Stimulated activated CD4-positive, alpha-beta T cell treated with anti-CD3 and anti-CD28 coated beads, Interleukin-1b, Interleukin-23, amount 100 ng/mL, for 4 hours (primary cell): ENCODE data around the gene PBLD.
A peak's percentile ranks its signal among the peaks of the same experiment; 100 is the strongest.
"Not testable (repeated sequence)": the region's sequence is repeated elsewhere in the genome, so short reads cannot be mapped to it uniquely, and the experiment has no call there.

Experiments
- DNase-seq, 2 donors: peaks; one replicate each; pipeline ENCODE4 v3.0.0-alpha.2; 2020; ENCODE audit warnings: low read depth in 2 of 2

PBLD gene

DNA sequence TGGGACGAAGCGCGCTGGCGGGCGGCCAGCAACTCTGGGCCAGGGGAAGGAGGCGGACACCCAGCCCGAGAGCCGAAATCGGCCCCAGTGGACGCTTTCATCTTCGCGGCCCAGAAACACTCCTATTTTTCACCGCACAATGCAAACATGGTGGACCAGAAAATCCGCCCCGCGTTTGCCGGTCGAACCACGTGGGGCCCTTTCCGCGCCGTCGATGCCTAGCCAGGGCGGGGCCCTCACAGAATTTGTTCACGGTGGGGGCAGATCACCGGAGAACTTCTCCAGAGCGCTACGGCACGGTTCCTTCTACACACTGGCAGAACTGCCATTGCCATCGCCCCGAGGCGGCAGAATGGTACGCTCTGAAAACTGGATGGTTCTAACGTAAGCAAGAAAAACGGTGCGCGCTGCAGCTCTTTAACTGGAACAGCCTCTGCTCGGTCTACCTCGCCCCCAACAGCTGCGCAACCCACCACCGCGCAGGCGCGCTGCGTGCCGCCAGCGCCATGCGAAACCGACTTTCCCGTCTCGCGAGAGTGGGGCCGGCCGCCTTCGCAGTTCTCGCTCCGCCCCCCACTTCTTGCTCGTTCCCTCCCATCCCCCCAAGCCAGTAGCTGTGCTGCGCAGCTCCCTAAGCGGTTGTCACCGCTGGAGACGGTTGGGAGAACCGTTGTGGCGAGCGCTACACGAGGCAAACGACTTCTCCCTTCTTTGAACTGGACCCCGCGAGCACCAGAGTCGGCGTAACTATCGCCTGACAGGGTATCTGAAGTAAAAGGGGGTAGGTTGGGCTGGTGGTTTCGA is 1.1 kb downstream of the PBLD start, which contains the start of gene HNRNPH3:
TSS of gene HNRNPH3 (plus strand) at position 610 of the 804 bp plus-strand sequence. CDS start 5,158 bp downstream, outside the sequence.
- peak; percentile 96 to 99 for DNase-seq

DNA sequence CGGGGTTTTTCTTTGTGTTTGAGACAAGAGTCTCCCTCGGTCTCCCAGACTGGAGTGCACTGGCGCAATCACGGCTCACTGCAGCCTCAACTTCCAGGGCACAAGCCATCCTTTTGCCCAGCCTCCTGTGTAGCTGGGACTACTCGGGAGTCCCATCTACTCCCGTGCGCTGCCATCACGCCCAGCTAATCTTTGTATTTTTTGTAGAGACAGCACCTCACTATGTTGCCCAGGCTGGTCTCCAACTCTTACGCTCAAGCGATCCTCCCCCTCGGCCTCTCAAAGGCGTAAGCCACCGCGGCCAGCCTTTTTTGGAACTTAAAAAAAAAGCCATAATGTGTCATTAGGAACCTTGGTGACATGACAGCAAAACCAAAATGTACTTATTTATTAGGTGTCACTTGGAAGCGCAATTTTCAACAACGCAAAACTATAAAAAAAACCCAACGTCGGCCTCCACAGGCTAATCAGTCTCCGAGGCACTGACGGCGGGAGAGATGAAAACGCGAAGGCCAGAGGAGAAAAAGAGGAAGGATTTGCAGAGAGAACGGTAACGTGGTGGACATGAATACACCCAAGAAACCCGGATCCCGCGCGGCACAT is 1.8 kb downstream of the PBLD start:
- DNase-seq, result peak in 1 of 2 donors; percentile 5

DNA sequence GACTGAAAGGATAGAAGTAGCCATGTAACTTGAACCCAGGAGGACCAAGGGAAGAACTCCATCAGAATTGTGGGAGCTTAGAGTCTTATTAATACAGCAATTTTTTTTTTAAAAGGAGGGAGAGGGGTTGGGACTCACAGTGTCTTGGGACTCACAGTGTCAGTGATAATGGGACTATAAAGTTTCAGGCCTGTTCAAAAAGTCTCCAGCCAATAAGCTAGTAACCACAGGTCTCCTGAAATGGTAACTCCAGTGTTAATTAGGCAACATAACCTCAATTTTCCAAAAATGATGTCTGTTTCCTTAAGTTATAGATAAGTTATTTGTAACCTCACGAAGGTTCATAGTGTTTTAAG is 3.2 kb downstream of the PBLD start:
- DNase-seq, result no peak

DNA sequence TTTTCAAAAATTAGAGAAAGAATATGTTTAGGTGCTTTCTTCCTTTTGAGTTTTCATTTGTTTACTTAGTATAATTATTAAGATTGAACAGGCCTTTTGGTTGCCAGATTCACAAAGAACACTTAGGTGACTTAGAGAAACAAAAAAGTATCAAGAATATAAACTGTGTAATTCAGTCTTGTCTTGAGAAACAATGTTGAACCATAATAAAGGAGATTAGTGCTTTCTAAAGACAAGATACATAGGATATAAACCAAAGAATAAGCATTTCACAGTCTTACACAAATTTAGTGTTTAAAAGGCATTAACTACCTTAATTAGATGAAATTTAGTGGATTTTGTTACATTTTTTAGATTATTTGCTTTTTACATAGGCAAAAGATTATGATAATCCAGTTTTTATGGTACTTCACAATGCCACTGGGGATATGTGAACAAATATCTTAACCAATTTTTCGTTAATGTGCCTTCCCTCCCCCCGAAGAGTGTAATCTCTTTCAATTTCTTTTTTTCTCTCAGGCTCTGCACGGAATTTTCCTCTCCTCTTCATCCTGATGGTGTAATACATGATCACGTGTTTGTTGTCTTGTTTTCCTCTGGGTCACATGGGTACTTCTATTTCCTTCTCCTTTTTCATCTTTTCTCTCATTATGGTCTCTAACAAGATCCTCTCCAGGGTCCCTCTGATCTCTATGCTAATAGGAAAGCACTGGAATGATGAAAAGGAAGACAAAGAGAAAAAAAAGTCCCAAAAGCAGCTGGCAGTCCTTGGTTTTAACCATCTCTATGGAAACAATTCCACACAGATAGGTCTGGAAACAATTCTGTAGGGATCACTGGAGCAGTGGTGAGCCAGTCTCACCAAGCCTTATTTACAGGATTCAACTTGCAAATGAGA is 4.6 kb downstream of the PBLD start:
- DNase-seq, result no peak

DNA sequence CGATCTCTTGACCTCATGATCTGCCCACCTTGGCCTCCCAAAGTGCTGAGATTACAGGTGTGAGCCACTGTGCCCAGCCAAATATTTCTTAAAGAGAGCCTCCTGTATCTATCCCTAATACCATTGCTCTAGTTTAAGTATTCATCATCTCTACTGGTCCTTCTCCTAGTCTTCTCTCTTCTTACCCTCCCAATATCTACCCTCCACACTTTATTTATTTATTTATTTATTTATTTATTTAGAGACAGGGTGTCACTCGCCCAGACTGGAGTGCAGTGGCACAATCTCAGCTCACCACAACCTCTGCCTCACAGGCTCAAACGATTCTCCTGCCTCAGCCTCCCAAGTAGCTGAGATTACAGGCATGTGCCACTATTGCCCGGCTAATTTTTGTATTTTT is 8.3 kb downstream of the PBLD start:
- DNase-seq, result not testable (repeated sequence)

DNA sequence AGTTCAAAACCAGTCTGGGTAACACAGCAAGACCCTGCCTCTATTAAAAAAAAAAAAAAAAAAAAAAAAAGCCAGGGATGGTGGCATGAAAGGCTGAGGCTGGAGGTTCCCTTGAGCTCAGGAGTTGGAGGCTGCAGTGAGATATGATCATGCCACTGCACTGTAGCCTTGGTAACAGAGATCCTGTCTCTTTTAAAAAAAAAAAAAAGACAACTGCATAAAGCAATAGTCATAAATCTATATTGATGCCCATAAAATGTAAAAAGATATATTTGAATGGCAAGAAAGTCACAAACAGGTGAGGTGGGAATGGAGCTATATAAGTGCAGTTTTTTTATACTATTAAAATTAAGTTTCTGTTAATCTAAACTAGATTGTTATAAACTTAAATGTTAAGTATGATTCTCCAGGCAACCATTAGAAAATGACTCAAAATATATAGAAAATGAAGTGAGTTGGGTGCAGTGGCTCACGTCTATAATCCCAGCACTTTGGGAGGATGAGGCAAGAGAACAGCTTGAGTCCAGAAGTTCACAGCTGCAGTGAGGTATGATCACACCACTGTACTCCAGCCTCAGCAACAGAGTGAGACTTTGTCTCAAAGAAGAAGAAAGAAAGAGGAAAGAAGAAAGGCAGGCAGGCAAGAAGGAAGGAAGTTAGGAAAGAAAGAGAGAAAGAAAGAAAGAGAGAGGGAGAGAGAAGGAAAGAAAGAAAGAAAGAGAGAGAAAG is 14.2 kb downstream of the PBLD start:
- DNase-seq, result no peak

DNA sequence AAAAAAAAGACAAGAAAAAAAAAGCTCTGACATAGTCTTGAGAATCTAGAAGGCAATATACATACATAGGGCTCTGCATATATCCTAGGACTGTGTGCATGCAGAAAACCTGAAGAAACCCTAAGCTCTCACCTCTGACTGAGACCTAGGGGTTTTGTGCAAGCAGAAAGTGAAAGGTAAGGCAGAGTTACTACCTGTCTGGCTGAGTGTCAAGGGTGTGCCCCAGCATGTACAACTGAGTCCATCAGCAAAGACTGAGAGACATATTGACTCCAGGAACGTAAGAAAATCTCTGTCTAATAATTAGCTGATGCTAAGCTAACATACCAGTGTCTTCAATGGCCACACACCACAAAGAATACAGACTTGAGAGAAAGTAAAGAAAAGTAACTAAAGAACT is 17.1 kb downstream of the PBLD start:
- no peak for DNase-seq

DNA sequence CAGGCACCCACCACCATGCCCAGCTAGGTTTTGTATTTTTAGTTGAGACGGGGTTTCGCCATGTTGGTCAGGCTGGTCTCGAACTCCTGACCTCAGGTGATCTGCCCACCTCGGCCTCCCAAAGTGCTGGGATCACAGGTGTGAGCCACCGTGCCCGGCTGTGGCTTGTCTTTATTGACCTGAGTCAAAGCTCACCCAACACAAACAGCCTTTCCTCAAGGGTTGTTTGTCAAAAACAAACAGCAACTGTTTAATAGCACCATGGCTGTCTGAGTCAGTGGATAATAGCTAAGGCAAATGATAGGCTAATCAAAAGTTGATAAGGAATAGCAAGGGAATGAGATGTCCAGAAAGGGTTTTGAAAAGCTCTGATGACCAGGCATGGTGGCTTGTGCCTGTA is 17.8 kb downstream of the PBLD start:
- DNase-seq, result not testable (repeated sequence)

DNA sequence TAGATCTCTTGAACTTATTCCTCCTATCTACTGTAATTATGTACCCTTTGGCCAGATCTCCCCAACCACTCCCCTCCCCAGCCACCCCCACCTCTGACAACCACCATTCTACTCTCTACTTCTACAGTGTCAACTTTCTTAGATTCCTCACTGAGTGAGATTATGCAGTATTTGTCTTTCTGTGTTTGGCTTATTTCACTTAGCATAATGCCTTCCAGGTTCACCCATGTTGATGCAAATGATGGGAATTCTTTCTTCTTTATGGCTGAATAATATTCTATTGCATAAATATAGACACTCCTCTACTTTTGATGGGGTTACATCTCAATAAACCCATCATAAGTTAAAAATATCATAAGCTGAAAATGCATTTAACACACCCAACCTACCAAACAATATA is 22.2 kb downstream of the PBLD start:
- no peak for DNase-seq

DNA sequence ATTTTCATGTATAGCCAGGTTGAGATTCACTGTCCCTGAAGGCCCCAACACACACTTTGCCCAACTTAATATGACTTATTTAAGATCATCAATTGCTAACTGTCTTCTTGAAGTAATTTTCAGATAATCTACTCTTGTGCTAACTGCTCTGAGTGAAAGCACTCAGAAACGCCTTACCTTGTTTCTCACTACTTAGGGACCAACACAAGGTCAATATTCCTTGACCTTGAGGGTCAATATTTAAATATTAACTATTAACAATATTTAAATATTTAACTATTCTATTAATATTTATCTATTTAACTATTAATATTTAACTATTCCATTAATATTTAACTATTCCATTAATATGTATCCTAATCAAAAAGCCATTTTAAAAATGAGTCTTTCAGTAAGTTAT is 26.9 kb downstream of the PBLD start:
- no peak for DNase-seq

DNA sequence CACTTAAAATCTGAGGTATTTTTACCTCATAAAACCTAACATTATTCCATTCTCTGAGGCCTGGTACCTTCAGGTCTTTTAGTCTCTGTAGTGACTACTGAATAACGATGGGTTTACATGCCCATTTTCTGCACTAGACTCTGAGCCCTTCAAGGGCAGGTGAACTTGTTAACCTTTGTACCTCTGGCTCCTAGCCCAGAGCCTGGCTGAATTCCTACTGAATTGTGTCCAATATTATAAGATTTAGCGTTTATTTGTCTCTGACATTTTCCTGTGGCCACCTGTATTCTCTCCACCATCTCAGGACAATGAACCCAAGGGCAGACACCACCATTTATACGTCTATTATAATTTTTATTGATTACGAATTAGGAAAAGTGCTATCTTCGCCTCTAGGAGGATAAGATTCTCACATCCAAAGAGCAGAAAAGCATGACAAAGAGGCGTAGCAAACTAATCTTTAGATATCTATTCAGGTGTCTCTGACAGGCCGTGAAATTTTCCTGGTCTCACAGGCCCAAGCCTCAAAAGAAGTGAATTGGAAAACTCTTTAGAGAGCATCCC is 28.8 kb downstream of the PBLD start:
- DNase-seq, result no peak

DNA sequence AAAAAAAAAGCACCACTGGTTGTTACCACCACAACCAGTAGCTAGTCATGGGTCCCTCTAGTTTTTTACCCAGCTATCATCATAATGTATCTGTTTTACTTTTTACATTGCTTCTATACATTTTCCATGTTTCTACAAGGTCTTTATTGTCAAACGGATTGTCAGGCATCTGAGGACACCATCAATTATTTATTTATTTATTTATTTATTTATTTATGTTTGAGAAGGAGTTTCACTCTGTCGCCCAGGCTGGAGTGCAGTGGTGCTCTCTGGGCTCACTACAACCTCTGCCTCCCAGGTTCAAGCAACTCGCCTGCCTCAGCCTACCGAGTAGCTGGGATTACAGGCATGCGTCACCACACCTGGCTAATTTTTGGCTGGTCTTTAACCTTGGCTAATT is 29.9 kb downstream of the PBLD start:
- DNase-seq, result no peak

DNA sequence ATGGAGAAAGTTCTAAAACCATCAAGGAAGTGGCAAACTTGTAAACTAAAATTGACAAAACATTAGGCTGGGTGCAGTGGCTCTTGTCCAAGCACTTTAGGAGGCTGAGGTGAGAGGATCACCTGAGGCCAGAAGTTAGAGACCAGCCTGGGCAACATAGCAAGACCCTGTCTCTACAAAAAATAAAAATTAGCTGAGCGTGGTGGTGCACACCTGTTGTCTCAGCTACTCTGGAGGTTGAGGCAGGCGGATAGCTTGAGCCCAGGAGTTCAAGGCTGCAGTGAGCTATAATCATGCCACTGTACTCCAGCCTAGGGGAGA is 30.3 kb downstream of the PBLD start:
- DNase-seq, result no peak

DNA sequence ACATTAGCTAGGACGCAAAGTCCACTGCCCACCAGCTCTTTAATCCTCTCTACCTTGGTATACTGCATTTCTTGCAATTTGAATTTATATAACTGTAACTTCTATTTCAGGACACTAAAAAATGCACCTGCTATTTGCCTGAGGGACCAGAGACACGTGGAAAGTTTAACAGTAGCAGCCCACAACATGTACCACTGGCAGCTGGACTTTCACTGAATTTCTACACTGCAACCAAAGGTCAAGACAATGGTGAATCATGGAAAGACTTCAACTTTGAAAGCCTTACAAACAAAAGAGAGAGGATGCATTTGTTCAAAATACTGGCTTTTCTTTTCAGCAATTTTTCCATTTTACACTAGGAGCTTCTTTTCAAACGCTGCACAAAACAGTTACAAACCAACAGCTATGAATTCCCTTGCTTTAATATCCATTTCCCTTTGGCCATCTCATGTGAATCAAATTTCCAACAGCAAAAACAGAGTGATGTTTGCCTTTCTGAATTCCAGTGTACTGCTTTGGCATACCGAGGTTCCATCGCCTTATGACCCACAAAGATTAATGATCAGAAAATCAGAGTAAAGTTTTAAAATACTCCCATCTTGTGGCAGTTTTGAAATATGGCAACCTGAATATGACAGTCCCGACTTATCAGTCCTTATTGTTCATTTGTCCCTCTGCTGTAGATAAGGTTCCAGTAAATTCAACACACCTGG is 30.8 kb downstream of the PBLD start:
- DNase-seq, result no peak

DNA sequence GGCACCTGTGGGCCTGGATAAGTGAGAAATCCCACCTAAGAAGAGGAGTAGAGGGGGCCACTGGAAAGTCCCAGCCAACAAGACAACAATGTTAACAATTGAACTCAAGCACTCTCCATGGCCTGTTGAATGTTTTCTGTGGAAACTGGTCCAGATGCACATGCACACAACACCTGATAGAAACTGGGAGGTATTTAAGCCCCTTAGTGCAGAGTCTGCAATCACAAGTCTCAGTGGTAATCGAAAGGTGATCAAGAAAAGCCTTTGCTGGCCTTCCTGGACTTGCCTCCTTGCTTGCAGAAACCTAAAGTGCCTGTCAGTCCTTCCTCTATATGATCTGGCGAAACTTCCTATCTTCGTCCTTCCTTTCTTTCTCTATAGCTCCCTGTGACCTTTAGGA is 31.4 kb downstream of the PBLD start:
- no peak for DNase-seq

DNA sequence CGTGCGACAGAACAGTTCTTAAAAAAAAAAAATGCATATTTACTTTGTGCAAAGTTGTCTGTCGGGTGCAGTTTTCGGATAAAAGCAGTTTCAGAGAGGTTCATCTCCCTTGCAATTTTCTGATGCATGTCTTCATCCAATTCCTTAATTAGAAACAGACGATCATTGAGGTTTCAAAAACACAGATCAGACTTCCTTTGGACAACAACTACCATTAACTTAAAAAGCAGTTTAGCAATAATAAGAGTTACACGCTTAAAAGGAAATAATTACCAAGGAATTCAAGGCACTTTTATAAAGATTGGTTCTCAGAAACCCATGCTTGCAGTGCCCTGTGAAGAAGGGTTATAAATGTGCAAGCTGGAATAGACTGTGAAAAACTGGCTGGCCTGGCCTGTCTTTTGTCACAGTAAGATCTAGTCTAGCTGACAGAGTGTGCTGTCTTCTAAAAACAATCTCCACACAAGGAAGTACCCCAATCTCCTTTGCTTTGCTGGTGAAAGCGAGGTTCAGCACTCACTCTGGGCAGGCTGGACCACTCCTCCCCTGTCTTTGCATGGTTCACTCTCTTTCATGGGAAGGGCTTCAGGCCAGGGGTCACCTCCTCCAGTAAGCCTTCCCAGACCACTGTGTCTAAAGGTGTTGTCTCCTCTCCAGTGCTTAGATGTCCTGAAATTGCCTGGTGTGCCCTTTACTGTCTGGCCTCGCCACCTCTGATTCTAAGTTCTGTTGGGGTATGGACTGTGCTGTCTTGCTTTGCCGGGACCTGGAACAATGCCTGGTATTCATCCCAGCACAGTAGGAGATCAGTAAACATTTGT is 35.7 kb downstream of the PBLD start:
- DNase-seq, result no peak

DNA sequence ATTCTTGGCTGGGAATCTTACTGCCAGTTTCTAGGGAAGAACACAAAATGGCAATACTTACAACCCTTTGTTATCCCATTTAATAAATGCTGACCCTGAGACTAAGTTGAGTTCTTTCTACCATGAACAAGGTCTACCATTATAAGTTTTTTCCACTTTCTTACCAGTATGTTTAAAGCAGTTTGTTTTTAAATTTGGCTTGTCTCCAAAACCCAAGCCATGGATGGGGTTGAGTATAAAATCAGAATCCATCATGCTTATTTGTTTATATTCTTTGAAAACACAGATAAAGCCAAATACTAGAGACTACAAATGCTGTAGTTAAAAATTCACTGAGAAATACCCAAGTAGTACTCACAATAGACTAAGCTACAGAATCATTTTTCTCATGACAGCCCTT is 42.0 kb downstream of the PBLD start:
- DNase-seq, result no peak

DNA sequence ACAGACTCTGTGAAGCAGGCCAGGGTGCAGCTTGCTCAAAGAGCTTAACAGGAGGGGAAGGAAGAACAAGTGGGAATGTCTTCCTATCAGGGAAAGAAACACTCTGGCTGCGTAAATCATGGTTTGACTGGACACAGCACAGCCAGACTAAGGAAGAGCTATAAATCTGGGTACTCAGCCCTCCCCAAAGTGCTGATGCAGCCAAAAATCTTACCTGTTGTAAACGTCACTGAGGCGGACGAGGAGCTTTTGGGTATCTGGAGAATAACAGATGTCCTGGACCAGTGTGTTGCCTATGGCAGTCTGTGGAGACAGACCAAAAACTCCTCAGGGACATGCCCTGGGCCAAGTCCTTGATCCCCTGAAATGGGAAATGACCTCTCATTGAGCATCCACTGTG is 44.0 kb downstream of the PBLD start:
- DNase-seq, result no peak

DNA sequence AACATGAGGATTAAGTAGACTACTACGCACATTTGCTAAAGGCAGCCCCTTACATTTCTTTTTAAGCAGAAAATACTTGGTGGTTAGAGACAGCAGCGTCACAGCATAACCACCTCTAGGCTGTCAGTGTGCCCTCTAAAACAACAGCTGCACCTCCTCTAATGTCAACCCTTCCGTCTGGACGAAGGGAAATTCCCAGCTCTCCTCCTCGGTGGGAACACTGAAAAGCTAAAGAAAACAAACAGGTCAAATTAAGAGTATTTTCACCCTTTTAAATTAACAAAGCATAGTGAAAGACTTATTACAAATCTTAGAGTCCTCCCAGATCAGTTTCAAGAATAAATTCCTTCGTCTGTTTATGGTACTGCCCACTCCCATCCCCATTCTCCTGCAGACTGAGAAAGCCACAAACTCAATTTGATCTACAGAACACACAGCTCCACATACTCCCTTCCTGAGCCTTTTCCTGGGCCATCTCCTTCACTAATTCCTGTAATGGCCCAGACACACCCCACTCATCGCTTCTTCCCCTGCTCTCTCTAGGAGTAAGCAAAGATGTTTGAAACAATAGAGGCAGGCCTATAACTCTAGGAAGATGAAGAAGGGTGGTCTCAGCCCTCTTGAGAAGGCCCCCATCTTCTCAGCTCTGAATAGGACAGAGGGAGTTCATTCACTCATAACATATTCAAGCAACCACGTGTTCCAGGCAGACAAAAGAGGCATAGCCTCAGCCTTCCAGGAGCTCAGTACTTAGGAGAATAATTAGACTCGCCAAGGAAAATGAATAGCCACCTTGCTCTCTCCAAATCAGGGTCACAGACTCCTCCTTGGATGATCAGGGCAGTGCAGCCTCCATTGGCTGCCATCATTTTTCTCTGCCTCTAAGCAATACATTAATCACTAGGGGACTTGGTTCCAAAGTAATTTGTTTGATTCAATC is 48.4 kb downstream of the PBLD start:
- no peak for DNase-seq
